ENCODE results near the gene VAPB. TPM values are rescaled to one million over a fixed set of nuclear protein-coding genes. Genes with fewer than 3 reads are reported as not detected.
A peak's percentile ranks its signal among the peaks of the same experiment; 100 is the strongest.

VAPB gene
- total RNA-seq, 6 experiments from 2014 or later, result 48.9 to 57.4 (median 54.5) TPM

GRCh38 chr20:58458342-58459057, 69.5 kb downstream of the VAPB start:
- TF ChIP-seq CTCF (IDR thresholded peaks at IDR 0.05), result no peak
- no peak for DNase-seq
- H3K4me3 Mint-ChIP-seq, result no peak overlapping the region; the same call in 1 of the 2 replicates
- H3K4me1 Mint-ChIP-seq (ENCODE audit: low read depth), result peaks cover 45% of the 10 kb centered on the region
- H3K27me3 Mint-ChIP-seq (ENCODE audit: insufficient read depth), result peaks cover 3% of the 10 kb centered on the region
- H3K9me3 Mint-ChIP-seq, result peaks cover 12% of the 10 kb centered on the region
- H3K27ac Mint-ChIP-seq, result peak overlapping the region; percentile 91
- H3K36me3 Mint-ChIP-seq (ENCODE audit: low read depth), result peaks cover 56% of the 10 kb centered on the region

DNA sequence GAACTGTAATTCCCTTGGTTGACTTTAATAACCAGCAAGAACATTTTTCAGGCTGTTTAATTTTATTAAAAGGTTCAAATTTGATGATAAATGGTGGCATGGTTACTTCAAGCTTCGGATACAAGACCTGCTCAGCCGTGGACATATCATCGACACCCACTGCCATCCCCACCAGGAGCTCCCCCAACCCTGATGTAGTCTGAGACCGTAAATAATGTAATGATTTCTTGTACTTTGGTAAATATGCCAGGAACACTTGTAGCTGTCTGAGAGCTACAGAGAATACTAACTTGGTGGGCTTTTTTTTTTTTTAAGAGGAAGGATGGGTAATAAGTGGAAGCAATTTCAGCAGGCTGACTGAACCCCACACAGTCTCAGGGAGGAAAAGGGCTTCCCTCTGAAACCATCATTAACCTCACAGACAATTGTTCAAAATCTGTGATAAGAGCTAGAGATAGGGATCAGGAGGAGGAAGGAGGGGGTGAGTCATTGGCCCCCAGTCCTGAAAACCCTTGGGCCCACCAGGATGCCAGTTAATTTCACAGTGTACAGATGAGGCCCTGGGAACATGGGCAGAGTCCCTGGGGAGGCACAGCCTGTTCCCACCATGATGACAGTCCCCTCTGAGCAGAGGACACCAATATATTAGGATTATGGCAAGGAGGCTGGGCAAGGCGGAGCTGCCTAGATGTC, 70.2 kb downstream of the VAPB start:
- H3K27me3 Mint-ChIP-seq (ENCODE audit: insufficient read depth), result peaks cover 4% of the 10 kb centered on the region
- no peak overlapping the region for H3K27ac Mint-ChIP-seq
- peaks cover 8% of the 10 kb centered on the region for H3K9me3 Mint-ChIP-seq
- no peak overlapping the region for H3K4me3 Mint-ChIP-seq
- no peak for TF ChIP-seq CTCF (IDR thresholded peaks at IDR 0.05)
- no peak for DNase-seq
- H3K36me3 Mint-ChIP-seq (ENCODE audit: low read depth), result peaks cover 49% of the 10 kb centered on the region
- H3K4me1 Mint-ChIP-seq (ENCODE audit: low read depth), result peaks cover 46% of the 10 kb centered on the region

GRCh38 chr20:58461104-58461503, 72.1 kb downstream of the VAPB start:
- peaks cover 4% of the 10 kb centered on the region for H3K27me3 Mint-ChIP-seq (ENCODE audit: insufficient read depth)
- H3K9me3 Mint-ChIP-seq, result no peaks in the 10 kb centered on the region
- H3K4me3 Mint-ChIP-seq, result no peak overlapping the region
- DNase-seq, result no peak
- H3K36me3 Mint-ChIP-seq (ENCODE audit: low read depth), result peaks cover 36% of the 10 kb centered on the region
- no peak for TF ChIP-seq CTCF (IDR thresholded peaks at IDR 0.05)
- H3K27ac Mint-ChIP-seq, result no peak overlapping the region
- H3K4me1 Mint-ChIP-seq (ENCODE audit: low read depth), result peaks cover 49% of the 10 kb centered on the region

DNA sequence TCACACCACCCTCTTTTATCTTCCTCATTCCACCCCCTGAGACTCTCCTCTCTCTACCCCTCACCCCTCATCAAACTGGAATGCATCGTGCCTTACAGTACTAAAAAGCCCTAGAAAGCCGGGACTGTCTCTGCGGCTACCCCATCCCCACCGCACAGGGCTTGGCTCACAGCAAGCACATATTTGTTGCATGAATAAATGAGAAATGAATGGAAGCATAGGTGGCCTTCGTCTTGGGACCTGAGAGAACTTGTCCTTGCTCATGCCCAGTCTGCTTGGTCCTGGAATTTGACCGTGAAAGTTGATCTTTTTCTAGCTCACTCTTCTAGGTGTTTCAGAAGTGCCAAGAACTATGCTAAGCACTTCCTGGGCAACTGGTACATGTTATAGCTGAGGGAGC, 72.9 kb downstream of the VAPB start:
- no peak for DNase-seq
- Mint-ChIP-seq H3K4me3 (no peak overlapping the region), H3K36me3 (ENCODE audit: low read depth) (peaks cover 29% of the 10 kb centered on the region), H3K9me3 (no peaks in the 10 kb centered on the region), H3K27ac (no peak overlapping the region), H3K4me1 (ENCODE audit: low read depth) (peaks cover 43% of the 10 kb centered on the region), H3K27me3 (ENCODE audit: insufficient read depth) (peaks cover 4% of the 10 kb centered on the region)
- TF ChIP-seq CTCF (IDR thresholded peaks at IDR 0.05), result no peak

DNA sequence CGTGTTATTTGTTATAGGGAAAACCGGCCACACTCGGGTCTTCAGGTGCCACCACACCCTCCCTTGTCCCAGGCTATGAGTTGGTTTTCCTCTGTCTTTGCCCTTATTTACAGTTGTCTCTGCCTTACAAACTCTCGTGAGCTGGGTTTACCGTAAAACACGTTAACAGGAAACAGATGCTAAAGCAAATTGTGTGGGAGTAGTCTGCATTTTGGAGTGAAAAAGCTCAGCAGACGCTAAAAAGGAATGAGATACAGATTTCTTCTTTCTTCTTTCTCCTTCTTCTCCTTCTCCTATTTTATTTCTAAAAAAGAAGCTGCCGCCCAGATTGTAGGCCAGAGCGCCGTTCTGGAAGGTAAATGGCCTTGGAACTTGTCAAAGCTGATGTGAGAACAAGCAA, 74.2 kb downstream of the VAPB start:
- H3K4me1 Mint-ChIP-seq (ENCODE audit: low read depth), result peaks cover 30% of the 10 kb centered on the region
- DNase-seq, result no peak
- H3K9me3 Mint-ChIP-seq, result no peaks in the 10 kb centered on the region
- H3K27ac Mint-ChIP-seq, result no peak overlapping the region
- peaks cover 4% of the 10 kb centered on the region; the same call in 1 of the 2 replicates for H3K27me3 Mint-ChIP-seq (ENCODE audit: insufficient read depth)
- no peak overlapping the region for H3K4me3 Mint-ChIP-seq
- TF ChIP-seq CTCF (IDR thresholded peaks at IDR 0.05), result no peak
- H3K36me3 Mint-ChIP-seq (ENCODE audit: low read depth), result peaks cover 15% of the 10 kb centered on the region; the same call in 1 of the 2 replicates
